Activated T-helper 17 cell treated with anti-CD3 and anti-CD28 coated beads, Interleukin-2, amount 50 U/mL, for 72 hours (primary cell): ENCODE measurements around the gene BORCS8. TPM values are rescaled to one million over a fixed set of nuclear protein-coding genes. Genes with fewer than 3 reads are reported as not detected.
"Not testable (repeated sequence)": the region's sequence is repeated elsewhere in the genome, so short reads cannot be mapped to it uniquely, and the experiment has no call there.

Source experiments
- ATAC-seq: fragments of 150-1000 bp; cut with Tn5 transposase; replicated peaks from 2 replicates; pipeline ENCODE4 v1.10.0; 2021; ENCODE audit warnings: mild to moderate bottlenecking, moderate library complexity
- H3K27ac Mint-ChIP-seq: one replicate; pipeline ENCODE4 v1.8.0; 2022; ENCODE audit warnings: mixed read lengths
- H3K27me3 Mint-ChIP-seq: one replicate; pipeline ENCODE4 v1.8.0; 2022; ENCODE audit warnings: mixed read lengths
- H3K36me3 Mint-ChIP-seq: one replicate; pipeline ENCODE4 v1.8.0; 2022; ENCODE audit warnings: low read depth, mild to moderate bottlenecking, mixed read lengths
- H3K4me1 Mint-ChIP-seq: one replicate; pipeline ENCODE4 v1.8.0; 2022; ENCODE audit warnings: mixed read lengths
- H3K4me3 Mint-ChIP-seq: one replicate; pipeline ENCODE4 v1.8.0; 2022; ENCODE audit warnings: mild to moderate bottlenecking, mixed read lengths
- H3K9me3 Mint-ChIP-seq: one replicate; pipeline ENCODE4 v1.8.0; 2022; ENCODE audit warnings: mixed read lengths
- total RNA-seq, 2 donors: library from RNA; stranded (reverse); gene quantifications; one replicate each; pipeline ENCODE4 v1.2.3, GENCODE V29; 2022

BORCS8 gene
- total RNA-seq, 2 donors from 2014 or later, result 14.9 to 28.2 TPM

DNA sequence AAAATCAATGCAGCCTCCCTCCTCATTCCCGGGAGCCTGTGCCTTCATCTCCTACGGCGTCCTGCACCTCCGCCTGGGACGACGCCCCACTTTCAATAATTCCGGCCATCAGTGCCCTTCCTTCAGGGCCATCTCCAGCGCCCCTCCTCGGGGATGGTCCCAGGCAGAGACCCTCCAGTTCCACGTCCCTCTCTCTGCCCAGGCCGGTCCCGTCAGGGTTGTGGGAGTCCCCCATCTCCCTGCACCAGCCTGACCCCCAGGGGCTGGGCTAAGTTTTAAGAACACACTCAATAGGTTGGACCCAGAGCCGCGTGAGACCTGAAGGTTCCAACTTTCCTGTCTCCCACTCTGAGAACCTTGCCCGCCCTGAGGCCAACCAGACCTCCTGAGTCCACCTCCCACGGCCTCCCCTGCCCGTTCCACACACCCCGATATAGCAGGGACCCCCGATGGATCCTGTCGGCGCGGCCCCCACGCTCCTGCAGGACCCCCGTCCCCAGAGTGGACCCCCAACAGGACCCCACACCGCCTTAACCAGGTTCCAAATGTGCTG is 54.3 kb downstream of the BORCS8 start:
- no peak for ATAC-seq
- H3K4me3 Mint-ChIP-seq, result peak overlapping the region; percentile 98
- H3K4me1 Mint-ChIP-seq, result peaks cover 25% of the 10 kb centered on the region

GRCh38 chr19:19135713-19136112 is 56.2 kb downstream of the BORCS8 start:
- not testable (repeated sequence) for H3K36me3 Mint-ChIP-seq, ATAC-seq, H3K9me3 Mint-ChIP-seq, H3K27ac Mint-ChIP-seq, H3K27me3 Mint-ChIP-seq, H3K4me3 Mint-ChIP-seq
- H3K4me1 Mint-ChIP-seq, result peaks cover 25% of the 10 kb centered on the region

More for the DNA sequence above, 54.3 kb downstream of the BORCS8 start:
- peak overlapping the region; percentile 98 for H3K27ac Mint-ChIP-seq
- H3K9me3 Mint-ChIP-seq, result no peaks in the 10 kb centered on the region
- no peaks in the 10 kb centered on the region for H3K36me3 Mint-ChIP-seq
- H3K27me3 Mint-ChIP-seq, result no peaks in the 10 kb centered on the region

- Mint-ChIP-seq H3K4me1 (peaks cover 25% of the 10 kb centered on the region), H3K27ac (no peak overlapping the region), H3K27me3 (no peaks in the 10 kb centered on the region), H3K36me3 (no peaks in the 10 kb centered on the region), H3K9me3 (no peaks in the 10 kb centered on the region), H3K4me3 (no peak overlapping the region)
- ATAC-seq, result no peak
These were observed 57.2 kb downstream of the BORCS8 start for GRCh38 chr19:19134687-19135158.

DNA sequence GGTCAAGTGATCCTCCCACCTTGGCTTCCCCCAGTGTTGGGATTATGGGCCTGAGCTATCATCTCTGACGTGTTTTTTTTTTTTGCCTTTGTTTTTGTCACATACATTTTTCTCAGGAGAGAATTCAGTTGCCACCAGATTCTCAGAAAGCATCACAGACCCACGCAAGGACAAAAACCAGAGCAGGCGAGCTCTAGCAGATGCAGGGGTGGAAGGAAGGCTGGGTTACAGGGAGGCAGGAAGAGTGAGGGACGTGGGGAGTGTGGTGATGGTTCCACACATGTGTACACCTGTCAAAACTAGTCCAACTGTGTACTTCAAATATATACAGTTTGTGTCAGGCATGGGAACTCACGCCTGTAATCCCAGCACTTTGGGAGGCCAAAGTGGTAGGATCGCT is 58.0 kb downstream of the BORCS8 start:
- Mint-ChIP-seq H3K27ac (no peak overlapping the region), H3K4me3 (no peak overlapping the region), H3K36me3 (peaks cover under 1% of the 10 kb centered on the region), H3K27me3 (no peaks in the 10 kb centered on the region), H3K9me3 (no peaks in the 10 kb centered on the region), H3K4me1 (peaks cover 25% of the 10 kb centered on the region)
- no peak for ATAC-seq

- Mint-ChIP-seq H3K4me1 (peaks cover 15% of the 10 kb centered on the region), H3K27ac (no peak overlapping the region), H3K36me3 (peaks cover 9% of the 10 kb centered on the region), H3K9me3 (no peaks in the 10 kb centered on the region), H3K27me3 (no peaks in the 10 kb centered on the region), H3K4me3 (no peak overlapping the region)
- no peak for ATAC-seq
These were observed 59.0 kb downstream of the BORCS8 start for GRCh38 chr19:19132912-19133311.

DNA sequence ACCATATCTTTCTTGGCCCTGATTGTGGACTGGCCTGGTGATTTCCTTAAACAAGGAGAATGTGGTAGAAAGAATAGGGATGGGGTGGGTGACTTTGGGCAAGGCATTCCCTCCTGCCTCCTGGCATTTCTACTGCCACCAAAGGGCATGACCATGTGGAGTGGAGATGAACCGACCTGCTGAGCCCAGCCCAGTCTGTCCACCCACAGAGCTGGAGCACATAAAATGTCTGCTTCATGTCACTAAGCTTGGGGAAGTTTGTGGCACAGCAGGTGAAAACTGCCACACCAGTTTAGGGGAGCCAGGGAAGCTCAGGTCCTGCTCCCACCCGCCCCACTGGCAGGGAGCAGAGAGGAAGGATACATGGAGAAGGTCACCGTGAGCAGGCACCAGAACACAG is 60.0 kb downstream of the BORCS8 start:
- peaks cover 6% of the 10 kb centered on the region for H3K4me1 Mint-ChIP-seq
- H3K27ac Mint-ChIP-seq, result no peak overlapping the region
- peaks cover 12% of the 10 kb centered on the region for H3K36me3 Mint-ChIP-seq
- H3K9me3 Mint-ChIP-seq, result no peaks in the 10 kb centered on the region
- no peak overlapping the region for H3K4me3 Mint-ChIP-seq
- ATAC-seq, result no peak
- no peaks in the 10 kb centered on the region for H3K27me3 Mint-ChIP-seq

Other genes starting within 250 kb of the BORCS8 start
- gene SUGP2, start 158.6 kb downstream of the BORCS8 start, total RNA-seq, result 100 to 1,000 TPM; 120 to 128 TPM
- gene ARMC6, start 158.5 kb downstream of the BORCS8 start, total RNA-seq, result 10 to 100 TPM; 19.6 to 44.4 TPM
- gene SLC25A42, start 128.2 kb downstream of the BORCS8 start, total RNA-seq, result 10 to 100 TPM; 14.1 to 18.5 TPM
- gene TMEM161A, start 53.7 kb downstream of the BORCS8 start, total RNA-seq, result 10 to 100 TPM; 21.0 to 22.4 TPM
- gene MEF2B, start 21.9 kb downstream of the BORCS8 start, total RNA-seq, result 1 to 10 TPM in 1 of 2 donors, under 1 TPM in 1; 0.17 to 2.0 TPM
- gene RFXANK, start 106 bp upstream of the BORCS8 start, total RNA-seq, result 10 to 100 TPM; 88.9 to 95.8 TPM
- gene NR2C2AP, start 11.3 kb upstream of the BORCS8 start, total RNA-seq, result 10 to 100 TPM; 39.5 to 50.9 TPM
- gene NCAN, start 19.8 kb upstream of the BORCS8 start, total RNA-seq, result not detected
- not detected for gene TM6SF2, start 81.1 kb upstream of the BORCS8 start, total RNA-seq
- 10 to 100 TPM; 50.2 to 51.1 TPM for gene SUGP1, start 128.4 kb upstream of the BORCS8 start, total RNA-seq
- 10 to 100 TPM; 58.8 to 67.9 TPM for gene MAU2, start 128.7 kb upstream of the BORCS8 start, total RNA-seq
- gene GATAD2A, start 213.5 kb upstream of the BORCS8 start, total RNA-seq, result 100 to 1,000 TPM in 1 of 2 donors, 10 to 100 TPM in 1; 88.0 to 160 TPM